ENCODE data around the gene MYH6. TPM values are rescaled to one million over a fixed set of nuclear protein-coding genes. Genes with fewer than 3 reads are reported as not detected.

The MYH6 gene
- total and polyA plus RNA-seq, 2 donors (not counting 1 experiment from before 2014, with no cell fraction given): not detected

DNA sequence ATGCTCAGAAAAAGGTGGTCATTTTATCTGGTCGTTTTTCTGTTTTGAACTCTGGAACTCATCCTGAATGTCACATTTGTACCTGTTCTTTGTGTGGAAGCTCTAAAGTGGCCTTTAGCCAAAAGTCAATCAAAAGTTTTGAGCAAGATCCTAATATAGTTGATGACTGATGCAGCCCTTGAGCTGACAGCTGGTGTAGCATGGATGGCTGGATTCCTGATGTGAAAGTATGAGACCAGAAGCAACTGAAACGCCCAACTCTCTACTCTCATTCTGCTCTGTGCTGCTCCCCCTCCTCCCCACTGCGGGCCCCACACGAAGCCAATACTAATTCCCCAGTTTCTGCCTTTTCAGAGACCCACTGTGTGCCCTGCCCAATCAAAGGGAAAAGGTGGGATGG lies 37.7 kb upstream of the MYH6 start:
- H3K4me3 Mint-ChIP-seq: no peak overlapping the region
- no peak for TF ChIP-seq EZH2 (IDR thresholded peaks at IDR 0.05; ENCODE audit: borderline replicate concordance, insufficient read depth, low read depth, low read length, poor library complexity, severe bottlenecking)
- TF ChIP-seq, protein P1, sequence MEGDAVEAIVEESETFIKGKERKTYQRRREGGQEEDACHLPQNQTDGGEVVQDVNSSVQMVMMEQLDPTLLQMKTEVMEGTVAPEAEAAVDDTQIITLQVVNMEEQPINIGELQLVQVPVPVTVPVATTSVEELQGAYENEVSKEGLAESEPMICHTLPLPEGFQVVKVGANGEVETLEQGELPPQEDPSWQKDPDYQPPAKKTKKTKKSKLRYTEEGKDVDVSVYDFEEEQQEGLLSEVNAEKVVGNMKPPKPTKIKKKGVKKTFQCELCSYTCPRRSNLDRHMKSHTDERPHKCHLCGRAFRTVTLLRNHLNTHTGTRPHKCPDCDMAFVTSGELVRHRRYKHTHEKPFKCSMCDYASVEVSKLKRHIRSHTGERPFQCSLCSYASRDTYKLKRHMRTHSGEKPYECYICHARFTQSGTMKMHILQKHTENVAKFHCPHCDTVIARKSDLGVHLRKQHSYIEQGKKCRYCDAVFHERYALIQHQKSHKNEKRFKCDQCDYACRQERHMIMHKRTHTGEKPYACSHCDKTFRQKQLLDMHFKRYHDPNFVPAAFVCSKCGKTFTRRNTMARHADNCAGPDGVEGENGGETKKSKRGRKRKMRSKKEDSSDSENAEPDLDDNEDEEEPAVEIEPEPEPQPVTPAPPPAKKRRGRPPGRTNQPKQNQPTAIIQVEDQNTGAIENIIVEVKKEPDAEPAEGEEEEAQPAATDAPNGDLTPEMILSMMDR (IDR thresholded peaks at IDR 0.05): no peak
- Histone ChIP-seq H4K20me1 (ENCODE audit: control insufficient read depth, insufficient read depth, low read length, poor library complexity, severe bottlenecking) (no peaks in the 10 kb centered on the region), H3K79me2 (ENCODE audit: control insufficient read depth, insufficient read depth, low read length) (no peaks in the 10 kb centered on the region), H3K4me2 (replicated peaks; ENCODE audit: low read depth, low read length, poor library complexity, severe bottlenecking) (no peak overlapping the region), H3K4me1 (ENCODE audit: control insufficient read depth in 2 of 2, insufficient read depth in 2 of 2, low read length in 2 of 2) (no peaks in the 10 kb centered on the region), H3K27ac (ENCODE audit: low read length in 2 of 2) (no peak overlapping the region), H3K4me3 (ENCODE audit: control extremely low read depth in 1 of 5, extremely low read depth in 1 of 5, insufficient read depth in 1 of 5, low read depth in 2 of 5, low read length in 4 of 5) (no peak overlapping the region), H3K9me3 (ENCODE audit: control extremely low read depth in 1 of 3, control insufficient read depth in 2 of 3, insufficient read depth in 1 of 3, low read length in 2 of 3) (no peaks in the 10 kb centered on the region), H3K36me3 (replicated peaks in 1 of 2; ENCODE audit: control extremely low read depth in 1 of 2, control insufficient read depth in 1 of 2, extremely low read depth in 1 of 2, insufficient read depth in 2 of 2, low read length in 1 of 2) (no peaks in the 10 kb centered on the region), H3K9ac (ENCODE audit: low read length) (no peak overlapping the region), H2AFZ (ENCODE audit: insufficient read depth, low read depth, low read length, poor library complexity, severe bottlenecking) (no peak overlapping the region), H3K27me3 (replicated peaks in 1 of 4; ENCODE audit: control extremely low read depth in 1 of 4, control insufficient read depth in 3 of 4, insufficient read depth in 4 of 4, low read length in 3 of 4) (peaks cover 0 to 13% (median 1%) of the 10 kb centered on the region in 4 experiments)
- DNase-seq (no peak), ATAC-seq (ENCODE audit: low read depth) (no peak)
- 57% methylated on average over 1 of the region's 4 CpGs for WGBS (ENCODE audit: insufficient coverage)
- CTCF ChIA-PET: no interaction called here
- POLR2A ChIA-PET: no interaction called here
- H3K4me1 Mint-ChIP-seq: no peaks in the 10 kb centered on the region
- H3K9me3 Mint-ChIP-seq (ENCODE audit: insufficient read depth): no peaks in the 10 kb centered on the region
- intact Hi-C loops (cut with micrococcal nuclease): no loop called here
- H3K27ac Mint-ChIP-seq: no peak overlapping the region
- H3K27me3 Mint-ChIP-seq: peaks cover 32% of the 10 kb centered on the region

DNA sequence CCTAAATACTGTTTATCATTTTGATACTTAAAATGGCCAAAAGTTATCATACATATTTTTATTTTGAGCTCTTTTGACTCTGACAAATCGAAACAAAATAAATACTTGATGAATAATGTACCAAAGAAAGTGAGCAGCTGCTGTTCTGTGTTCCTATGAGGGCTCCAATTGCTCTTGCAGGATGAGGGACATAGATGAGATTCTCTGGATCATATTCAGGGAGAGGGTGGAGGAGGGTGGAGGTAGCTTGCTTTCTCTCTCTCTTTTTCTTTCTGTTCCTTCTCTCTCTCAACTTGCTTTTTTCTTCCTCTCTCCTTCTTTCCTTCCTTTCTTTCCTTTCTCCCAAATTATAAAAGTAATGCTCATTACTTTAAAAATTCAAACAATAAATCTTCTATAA lies 36.2 kb upstream of the MYH6 start:
- no peaks in the 10 kb centered on the region for H3K36me3 ChIP-seq (replicated peaks in 1 of 2; ENCODE audit: control extremely low read depth in 1 of 2, control insufficient read depth in 1 of 2, extremely low read depth in 1 of 2, insufficient read depth in 2 of 2, low read length in 1 of 2)
- no peak for TF ChIP-seq EZH2 (IDR thresholded peaks at IDR 0.05; ENCODE audit: borderline replicate concordance, insufficient read depth, low read depth, low read length, poor library complexity, severe bottlenecking)
- TF ChIP-seq, protein P1 (IDR thresholded peaks at IDR 0.05): no peak
- H3K9me3 Mint-ChIP-seq (ENCODE audit: insufficient read depth): no peaks in the 10 kb centered on the region
- no peaks in the 10 kb centered on the region for H3K4me1 Mint-ChIP-seq
- H3K27me3 Mint-ChIP-seq: peaks cover 33% of the 10 kb centered on the region
- no peak overlapping the region for H3K27ac ChIP-seq (ENCODE audit: low read length in 2 of 2)
- no CpG with 5 or more reads among the region's 1 CpG for WGBS (ENCODE audit: insufficient coverage)
- ChIA-PET CTCF (interaction anchor here (0.9 kb wide), 1 partner anchor 65 kb away, joined by 3 read pairs; no protein-coding TSS in a partner anchor), POLR2A (no interaction called here)
- ATAC-seq (ENCODE audit: low read depth): no peak
- H3K4me3 ChIP-seq (ENCODE audit: control extremely low read depth in 1 of 5, extremely low read depth in 1 of 5, insufficient read depth in 1 of 5, low read depth in 2 of 5, low read length in 4 of 5): no peak overlapping the region
- intact Hi-C loops (cut with micrococcal nuclease): no loop called here
- H2AFZ ChIP-seq (ENCODE audit: insufficient read depth, low read depth, low read length, poor library complexity, severe bottlenecking): no peak overlapping the region
- no peak for DNase-seq
- no peak overlapping the region for H3K9ac ChIP-seq (ENCODE audit: low read length)
- no peak overlapping the region for H3K4me2 ChIP-seq (replicated peaks; ENCODE audit: low read depth, low read length, poor library complexity, severe bottlenecking)
- H3K9me3 ChIP-seq (ENCODE audit: control extremely low read depth in 1 of 3, control insufficient read depth in 2 of 3, insufficient read depth in 1 of 3, low read length in 2 of 3): no peaks in the 10 kb centered on the region
- no peak overlapping the region for H3K4me3 Mint-ChIP-seq
- H4K20me1 ChIP-seq (ENCODE audit: control insufficient read depth, insufficient read depth, low read length, poor library complexity, severe bottlenecking): no peaks in the 10 kb centered on the region
- no peak overlapping the region for H3K27ac Mint-ChIP-seq
- H3K4me1 ChIP-seq (ENCODE audit: control insufficient read depth in 2 of 2, insufficient read depth in 2 of 2, low read length in 2 of 2): no peaks in the 10 kb centered on the region
- H3K79me2 ChIP-seq (ENCODE audit: control insufficient read depth, insufficient read depth, low read length): no peaks in the 10 kb centered on the region
- H3K27me3 ChIP-seq (replicated peaks in 1 of 4; ENCODE audit: control extremely low read depth in 1 of 4, control insufficient read depth in 3 of 4, insufficient read depth in 4 of 4, low read length in 3 of 4): peaks cover 0 to 4% (median 1%) of the 10 kb centered on the region in 4 experiments
